Heart left ventricle (tissue), 13 donors: Measurements from ENCODE around the gene FERMT3.

ENCODE experiments used
- POLR2A ChIP-seq, 2 donors: fragments of 450-650 bp; IDR thresholded peaks; one replicate each; pipeline ENCODE4 v1.6.1; 2017; ENCODE audit warnings: antibody characterized with exemption in 2 of 2, mild to moderate bottlenecking in 2 of 2, moderate library complexity in 2 of 2
- TF ChIP-seq, protein P1 (sequence below), 12 donors: fragments of 200-600 bp; sonication (generic) in 4 of 12; IDR thresholded peaks; one replicate each; pipeline versions ENCODE4 v1.5.0 to v1.8.0; 2018 to 2022; ENCODE audit warnings: antibody characterized with exemption in 12 of 12, mild to moderate bottlenecking in 5 of 12
- donor health status: ischemic (EF 13 %, LVEDD 7.1; RV severe dilation, severe dysfunction).
- donor health status: DM: no; HTN: yes; CAD: no.
- donor health status: DM: no; HTN: no; CAD: no.
- donor health status: ischemic (EF 25% LVEDD 6.9; RV normal size, moderate dysfunction).
- donor health status: ischemic (EF 25% LVEDD 5.7; RV mildly dilated, moderate dysfunction).
- donor health status: ischemic (EF 35%, LVEDD 5.7; RV mildly dilated, moderate dysfunction).
- donor health status: nonischemic (EF 11% LVEDD 7.7; RV severe dilation, severe dysfunction).
- donor health status: DM: yes; HTN: yes; CAD: no.
- donor health status: PGD.
- donor health status: ischemic (EF 29% LVEDD 5.4; RV normal size, mild dysfunction).
- donor health status: nonischemic (EF 23%, LVEDD 6.1; RV moderate dilation, normal function).

- TF ChIP-seq POLR2A (IDR thresholded peaks at IDR 0.05) = no peak
- TF ChIP-seq, protein P1, sequence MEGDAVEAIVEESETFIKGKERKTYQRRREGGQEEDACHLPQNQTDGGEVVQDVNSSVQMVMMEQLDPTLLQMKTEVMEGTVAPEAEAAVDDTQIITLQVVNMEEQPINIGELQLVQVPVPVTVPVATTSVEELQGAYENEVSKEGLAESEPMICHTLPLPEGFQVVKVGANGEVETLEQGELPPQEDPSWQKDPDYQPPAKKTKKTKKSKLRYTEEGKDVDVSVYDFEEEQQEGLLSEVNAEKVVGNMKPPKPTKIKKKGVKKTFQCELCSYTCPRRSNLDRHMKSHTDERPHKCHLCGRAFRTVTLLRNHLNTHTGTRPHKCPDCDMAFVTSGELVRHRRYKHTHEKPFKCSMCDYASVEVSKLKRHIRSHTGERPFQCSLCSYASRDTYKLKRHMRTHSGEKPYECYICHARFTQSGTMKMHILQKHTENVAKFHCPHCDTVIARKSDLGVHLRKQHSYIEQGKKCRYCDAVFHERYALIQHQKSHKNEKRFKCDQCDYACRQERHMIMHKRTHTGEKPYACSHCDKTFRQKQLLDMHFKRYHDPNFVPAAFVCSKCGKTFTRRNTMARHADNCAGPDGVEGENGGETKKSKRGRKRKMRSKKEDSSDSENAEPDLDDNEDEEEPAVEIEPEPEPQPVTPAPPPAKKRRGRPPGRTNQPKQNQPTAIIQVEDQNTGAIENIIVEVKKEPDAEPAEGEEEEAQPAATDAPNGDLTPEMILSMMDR (IDR thresholded peaks at IDR 0.05) = no peak
These were observed 4.8 kb downstream of the FERMT3 start for GRCh38 chr11:64211181-64211872.
